SK-N-SH (cell line): ENCODE data around the gene CDC45. TPM values are rescaled to one million over a fixed set of nuclear protein-coding genes. Genes with fewer than 3 reads are reported as not detected.

Experiments used
- CTCF ChIA-PET: fragments of 300-600, 350-600 bp; formaldehyde crosslinking; extraction: SDS; loops from one replicate; lab custom pipeline; 2021; lab: Yijun Ruan, JAX
- POLR2A ChIA-PET: fragments of 350-600 bp; sonication (Branson Sonifier 250); formaldehyde crosslinking; extraction: SDS; loops from one replicate; lab custom pipeline; 2020; ENCODE audit warnings: antibody characterized with exemption, inconsistent platforms; lab: Yijun Ruan, JAX
- DNase-seq: peaks from one replicate; pipeline ENCODE4 v3.0.0; 2012
- H2AFZ ChIP-seq: fragments of 200-600 bp; sonication (generic); 2 replicates; pipeline ENCODE4 v1.8.1; 2016; ENCODE audit warnings: antibody characterized with exemption, mild to moderate bottlenecking, low read depth
- H3F3A ChIP-seq: fragments of 200-600 bp; sonication (generic); replicated peaks from 2 replicates; pipeline ENCODE3; 2016; ENCODE audit warnings: antibody characterized with exemption, mild to moderate bottlenecking; ENCODE audit not compliant: insufficient read depth
- H3K27ac ChIP-seq, 2 experiments: fragments of 200-500 bp in 1 of 2; fragments of 200-600 bp in 1 of 2; sonication (Bioruptor generic) in 1 of 2; sonication (generic), shearing (Covaris generic) in 1 of 2; 2 replicates each; pipeline versions ENCODE4 v1.5.1 to v1.6.1; 2014 to 2016; ENCODE audit warnings: low read depth in 2 of 2, inconsistent platforms in 1 of 2, low read length in 1 of 2, mild to moderate bottlenecking in 1 of 2, mixed read lengths in 1 of 2
- H3K27me3 ChIP-seq: fragments of 200-600 bp; sonication (generic), shearing (Covaris generic); 2 replicates; pipeline ENCODE4 v1.6.1; 2016; ENCODE audit warnings: mixed run types; ENCODE audit not compliant: insufficient read depth
- H3K36me3 ChIP-seq, 2 experiments: fragments of 200-500 bp in 1 of 2; fragments of 200-600 bp in 1 of 2; sonication (Bioruptor generic) in 1 of 2; sonication (generic) in 1 of 2; replicated peaks in 1 of 2; 2 replicates each; pipeline versions ENCODE3 to v1.5.1; 2014 to 2016; ENCODE audit warnings: low read length in 1 of 2, mild to moderate bottlenecking in 1 of 2; ENCODE audit not compliant: insufficient read depth in 2 of 2, control insufficient read depth in 1 of 2
- H3K4me1 ChIP-seq, 2 experiments: fragments of 200-500 bp in 1 of 2; fragments of 200-600 bp in 1 of 2; sonication (Bioruptor generic) in 1 of 2; sonication (generic), shearing (Covaris generic) in 1 of 2; 2 replicates each; pipeline versions ENCODE4 v1.5.1 to v1.6.1; 2014 to 2016; ENCODE audit warnings: low read depth in 1 of 2, low read length in 1 of 2, mixed run types in 1 of 2; ENCODE audit not compliant: insufficient read depth in 2 of 2, control insufficient read depth in 1 of 2
- H3K4me2 ChIP-seq: fragments of 200-600 bp; sonication (generic), shearing (Covaris generic); 2 replicates; pipeline ENCODE4 v1.6.1; 2017; ENCODE audit warnings: mixed run types
- H3K4me3 ChIP-seq, 2 experiments: fragments of 200-500 bp in 1 of 2; fragments of 200-600 bp in 1 of 2; sonication (Bioruptor generic) in 1 of 2; sonication (generic), shearing (Covaris generic) in 1 of 2; 2 replicates each; pipeline versions ENCODE4 v1.5.1 to v1.8.1; 2014 to 2016; ENCODE audit warnings: low read depth in 2 of 2, inconsistent platforms in 1 of 2, low read length in 1 of 2, mild to moderate bottlenecking in 1 of 2, mixed read lengths in 1 of 2, moderate library complexity in 1 of 2
- H3K79me2 ChIP-seq: fragments of 200-600 bp; sonication (generic); 2 replicates; pipeline ENCODE4 v1.8.1; 2017; ENCODE audit warnings: mild to moderate bottlenecking; ENCODE audit not compliant: insufficient read depth
- H3K9ac ChIP-seq: fragments of 200-600 bp; sonication (generic); 2 replicates; pipeline ENCODE4 v1.6.1; 2017; ENCODE audit warnings: mixed run types
- H3K9me2 ChIP-seq: fragments of 200-600 bp; sonication (generic); 2 replicates; pipeline ENCODE4 v1.6.1; 2017; ENCODE audit warnings: mixed run types
- H3K9me3 ChIP-seq: fragments of 200-600 bp; sonication (generic); 2 replicates; pipeline ENCODE4 v1.6.1; 2017; ENCODE audit warnings: mixed run types, mild to moderate bottlenecking, moderate library complexity
- H4K20me1 ChIP-seq: fragments of 200-600 bp; sonication (generic); 2 replicates; pipeline ENCODE4 v1.6.1; 2017; ENCODE audit warnings: mild to moderate bottlenecking, mixed run types; ENCODE audit not compliant: insufficient read depth
- ELF1 ChIP-seq: IDR thresholded peaks from 2 replicates; pipeline ENCODE4 v1.4.0; 2012
- EP300 ChIP-seq, 2 experiments: IDR thresholded peaks; 2 replicates each; pipeline versions ENCODE4 v1.4.0 to v1.6.1; 2012; ENCODE audit warnings: borderline replicate concordance in 1 of 2, low read depth in 1 of 2, low read length in 1 of 2
- FOSL2 ChIP-seq: IDR thresholded peaks from 2 replicates; pipeline ENCODE4 v1.4.0; 2012; ENCODE audit warnings: low read depth, mild to moderate bottlenecking, moderate library complexity, borderline replicate concordance
- FOXJ3 ChIP-seq: sonication (generic); formaldehyde crosslinking; IDR thresholded peaks from 2 replicates; pipeline ENCODE4 v1.5.1; 2020; ENCODE audit warnings: mild to moderate bottlenecking, missing genetic modification reagents
- GABPA ChIP-seq: IDR thresholded peaks from 2 replicates; pipeline ENCODE4 v1.4.0; 2012; ENCODE audit warnings: low read depth, mild to moderate bottlenecking
- IRF3 ChIP-seq: fragments of 150-350 bp; IDR thresholded peaks from 2 replicates; pipeline ENCODE4 v1.6.1; 2016; ENCODE audit warnings: mild to moderate bottlenecking, low read depth, low read length
- JUND ChIP-seq: IDR thresholded peaks from 2 replicates; pipeline ENCODE4 v1.4.0; 2012
- MEF2A ChIP-seq: IDR thresholded peaks from 2 replicates; pipeline ENCODE4 v1.4.0; 2012; ENCODE audit warnings: low read depth, borderline replicate concordance
- MXI1 ChIP-seq: IDR thresholded peaks from 2 replicates; pipeline ENCODE4 v1.6.1; 2012; ENCODE audit warnings: mild to moderate bottlenecking, low read depth, low read length, improper control_type of control experiment
- NRF1 ChIP-seq: IDR thresholded peaks from 2 replicates; pipeline ENCODE4 v1.6.1; 2012; ENCODE audit warnings: low read depth, mild to moderate bottlenecking, low read length
- PBX3 ChIP-seq: IDR thresholded peaks from 2 replicates; pipeline ENCODE4; 2012
- POLR2AphosphoS5 ChIP-seq: IDR thresholded peaks from 2 replicates; pipeline ENCODE4 v1.6.1; 2012; ENCODE audit warnings: low read depth, low read length
- RAD21 ChIP-seq: IDR thresholded peaks from 2 replicates; pipeline ENCODE4 v1.6.1; 2012; ENCODE audit warnings: mild to moderate bottlenecking, low read length
- RXRA ChIP-seq: IDR thresholded peaks from 2 replicates; pipeline ENCODE4 v1.4.0; 2012; ENCODE audit warnings: low read depth, mild to moderate bottlenecking, borderline replicate concordance
- SMC3 ChIP-seq: IDR thresholded peaks from 2 replicates; pipeline ENCODE4 v1.6.1; 2012; ENCODE audit warnings: low read depth, low read length, improper control_type of control experiment
- TEAD4 ChIP-seq: IDR thresholded peaks from 2 replicates; pipeline ENCODE4 v1.4.0; 2012; ENCODE audit warnings: mild to moderate bottlenecking, borderline replicate concordance; ENCODE audit not compliant: insufficient read depth
- USF2 ChIP-seq: fragments of 150-350 bp; IDR thresholded peaks from 2 replicates; pipeline ENCODE4 v1.6.1; 2017; ENCODE audit warnings: antibody characterized with exemption, low read length, low read depth, borderline replicate concordance
- YY1 ChIP-seq: IDR thresholded peaks from 2 replicates; pipeline ENCODE4 v1.4.0; 2012; ENCODE audit warnings: low read depth, mild to moderate bottlenecking
- ZBTB33 ChIP-seq: IDR thresholded peaks from 2 replicates; pipeline ENCODE4 v1.4.0; 2012; ENCODE audit warnings: low read depth, borderline replicate concordance
- WGBS: methylation state at CpG from one replicate; pipeline ENCODE4 v1.1.6; 2017; ENCODE audit warnings: low lambda C conversion rate; 5-methylcytosine and 5-hydroxymethylcytosine counted together
- polyA plus RNA-seq, 3 experiments: library from polyadenylated mRNA; depleted of rRNA; stranded (reverse); fragments of >200 nt; gene quantifications; 2 replicates each; pipeline ENCODE4 v1.2.3, GENCODE V29; 2012

The CDC45 gene
- polyA plus RNA-seq, 1 of the 3 experiments (the other 2 are of a cell fraction) = 23.6 TPM

- H3K4me3 ChIP-seq = no peak overlapping the region
- H3K4me1 ChIP-seq = peaks cover 0 to 19% of the 10 kb centered on the region in 2 experiments; a peak in 1 of 4 replicates
- H3K27me3 ChIP-seq = no peaks in the 10 kb centered on the region
- no peak for DNase-seq
- H3K27ac ChIP-seq = peak overlapping the region in 1 of 2 experiments; percentile 54; a peak in 1 of 4 replicates
- H3K9ac ChIP-seq = no peak overlapping the region
- ChIA-PET POLR2A (no interaction called here), CTCF (no interaction called here)
- H4K20me1 ChIP-seq = 0 out of 2 replicates have a peak, but pooled peaks cover 2% of the 10 kb centered on the region
- H3K9me3 ChIP-seq = no peaks in the 10 kb centered on the region
- TF ChIP-seq MXI1 (no peak), POLR2AphosphoS5 (no peak), YY1 (no peak), ZBTB33 (no peak), TEAD4 (no peak), FOSL2 (no peak), PBX3 (no peak), RXRA (no peak), FOXJ3 (CRISPR knock-in tag) (no peak), MEF2A (no peak), IRF3 (no peak), USF2 (no peak), ELF1 (no peak), RAD21 (no peak), SMC3 (no peak), EP300 (IDR thresholded peaks at IDR 0.05; ENCODE audit: borderline replicate concordance in 1 of 2, low read depth in 1 of 2, low read length in 1 of 2) (no peak), GABPA (no peak), NRF1 (no peak), JUND (no peak)
- no peaks in the 10 kb centered on the region for H3K9me2 ChIP-seq
- H3K4me2 ChIP-seq = peak overlapping the region; percentile 85; the same call in 1 of the 2 replicates
- peaks cover 22 to 56% of the 10 kb centered on the region in 2 experiments for H3K36me3 ChIP-seq
- H3K79me2 ChIP-seq = peaks cover 36% of the 10 kb centered on the region
- 91% methylated on average over 5 of the region's 5 CpGs for WGBS
- H2AFZ ChIP-seq = no peak overlapping the region
- peaks cover 9% of the 10 kb centered on the region for H3F3A ChIP-seq
These were observed 30.8 kb upstream of the CDC45 start for GRCh38 chr22:19448739-19449421.
